GM19438 (cell line): Measurements from ENCODE around the gene NKAIN2.
"Not testable (repeated sequence)": the region's sequence is repeated elsewhere in the genome, so short reads cannot be mapped to it uniquely, and the experiment has no call there.

Experiments used
- ATAC-seq: cut with Tn5 transposase; IDR thresholded peaks from one replicate; pipeline ENCODE4 v1.9.1; 2021; ENCODE audit warnings: low read depth; ENCODE audit not compliant: unreplicated experiment

The NKAIN2 gene

DNA sequence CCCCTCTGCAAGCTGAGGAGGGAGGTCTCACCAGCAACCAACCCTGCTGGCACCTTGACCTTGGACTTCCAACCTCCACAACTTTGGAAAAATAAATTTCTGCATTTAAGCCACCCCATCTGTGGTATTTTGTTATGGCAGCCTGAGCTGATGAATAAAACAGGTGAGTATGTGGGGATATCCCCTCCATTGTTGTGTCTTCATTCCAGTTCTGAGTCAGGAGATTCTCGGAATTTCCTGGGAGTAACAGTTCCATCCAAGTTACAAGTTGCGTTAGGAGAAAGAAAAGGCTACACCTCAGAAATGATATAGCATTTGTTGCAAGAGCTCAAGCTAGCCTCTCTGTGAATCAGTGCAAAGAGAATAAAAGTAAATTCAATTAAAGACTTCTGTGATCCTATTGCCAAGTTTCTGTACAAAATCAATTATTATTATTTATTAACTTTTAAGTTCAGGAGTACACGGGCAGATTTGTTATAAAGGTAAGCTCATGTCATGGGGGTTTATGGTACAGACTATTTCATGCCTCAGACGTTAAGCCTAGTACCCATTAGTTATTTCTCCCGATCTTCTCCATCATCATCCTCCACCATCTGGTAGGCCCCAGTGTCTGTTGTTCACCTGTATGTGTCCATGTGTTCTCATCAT, 153.0 kb downstream of the NKAIN2 start:
- ATAC-seq: no peak

DNA sequence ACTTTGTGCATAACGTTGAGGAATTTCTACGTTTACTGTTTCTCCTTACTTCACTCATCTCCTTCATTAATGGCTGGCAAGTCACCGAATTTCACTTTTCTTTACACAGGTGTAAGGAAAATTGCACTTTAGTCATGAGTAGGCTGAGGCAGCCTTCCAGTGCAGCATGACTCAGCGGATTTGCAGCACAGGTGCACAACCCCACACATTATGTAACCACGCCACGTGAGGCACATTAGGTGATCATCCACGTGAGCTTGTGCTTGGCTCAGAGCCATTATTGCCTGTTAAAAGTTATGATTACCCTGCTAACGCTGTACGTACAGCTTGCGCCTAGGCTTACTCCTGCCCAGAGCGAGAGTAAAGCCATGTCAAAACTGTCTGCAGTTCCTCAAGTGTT, 158.8 kb downstream of the NKAIN2 start:
- no peak for ATAC-seq

DNA sequence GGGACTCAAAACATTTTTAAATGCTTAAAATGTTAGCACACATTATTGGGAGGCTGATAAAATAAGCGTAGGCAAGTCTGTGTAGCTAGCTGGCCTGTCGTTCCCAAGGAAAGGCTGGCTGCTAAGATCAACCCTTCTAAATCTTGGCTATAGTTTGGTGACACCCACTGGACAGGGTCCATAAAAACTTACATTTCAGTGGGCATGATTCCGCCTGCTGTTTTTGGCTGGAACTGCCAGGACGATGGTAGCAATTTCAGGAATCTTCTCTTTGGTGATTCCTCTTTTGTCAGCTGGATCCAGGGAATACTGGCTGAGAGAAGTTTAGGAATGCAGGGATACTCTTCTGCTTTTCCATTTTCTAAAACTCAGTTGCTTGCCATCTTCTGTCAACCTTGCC, 162.2 kb downstream of the NKAIN2 start:
- ATAC-seq: no peak

DNA sequence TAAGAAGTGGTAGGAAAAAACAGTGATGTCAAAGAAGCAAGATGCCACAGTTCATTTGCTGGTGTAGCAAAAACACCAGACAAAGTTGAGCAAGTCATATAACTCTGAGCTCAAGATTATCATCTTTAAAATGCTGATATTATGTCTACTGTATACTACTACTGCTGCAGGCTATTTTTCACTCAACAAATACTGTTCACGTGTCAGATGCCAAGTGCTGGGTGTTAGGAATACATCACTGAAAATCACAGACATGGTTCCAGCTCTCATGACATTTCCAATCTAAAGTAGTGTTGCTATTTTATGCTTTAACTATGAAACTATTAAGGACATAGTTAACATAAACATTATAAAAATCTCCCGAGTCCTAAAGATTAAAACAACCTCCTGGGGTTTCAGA, 163.0 kb downstream of the NKAIN2 start:
- no peak for ATAC-seq

DNA sequence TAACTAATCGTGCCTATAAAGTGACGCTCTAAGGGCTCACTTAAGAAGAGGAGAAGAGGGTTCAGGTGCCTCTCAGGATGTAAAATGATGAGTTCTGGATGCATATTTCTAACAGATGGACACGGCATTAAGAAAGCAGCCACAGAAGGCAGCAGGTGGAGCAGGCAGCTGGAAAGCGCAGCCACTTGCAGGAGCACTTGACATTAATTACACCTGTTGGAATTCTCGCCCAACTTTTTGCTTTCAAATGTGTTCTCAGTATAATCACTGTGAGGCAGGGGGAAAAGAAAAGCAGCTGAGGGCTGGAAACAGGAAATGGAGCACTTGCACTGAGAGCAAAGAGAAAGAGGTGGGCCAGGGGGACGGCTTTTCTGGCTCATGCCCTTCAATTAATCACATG, 164.2 kb downstream of the NKAIN2 start:
- no peak for ATAC-seq

DNA sequence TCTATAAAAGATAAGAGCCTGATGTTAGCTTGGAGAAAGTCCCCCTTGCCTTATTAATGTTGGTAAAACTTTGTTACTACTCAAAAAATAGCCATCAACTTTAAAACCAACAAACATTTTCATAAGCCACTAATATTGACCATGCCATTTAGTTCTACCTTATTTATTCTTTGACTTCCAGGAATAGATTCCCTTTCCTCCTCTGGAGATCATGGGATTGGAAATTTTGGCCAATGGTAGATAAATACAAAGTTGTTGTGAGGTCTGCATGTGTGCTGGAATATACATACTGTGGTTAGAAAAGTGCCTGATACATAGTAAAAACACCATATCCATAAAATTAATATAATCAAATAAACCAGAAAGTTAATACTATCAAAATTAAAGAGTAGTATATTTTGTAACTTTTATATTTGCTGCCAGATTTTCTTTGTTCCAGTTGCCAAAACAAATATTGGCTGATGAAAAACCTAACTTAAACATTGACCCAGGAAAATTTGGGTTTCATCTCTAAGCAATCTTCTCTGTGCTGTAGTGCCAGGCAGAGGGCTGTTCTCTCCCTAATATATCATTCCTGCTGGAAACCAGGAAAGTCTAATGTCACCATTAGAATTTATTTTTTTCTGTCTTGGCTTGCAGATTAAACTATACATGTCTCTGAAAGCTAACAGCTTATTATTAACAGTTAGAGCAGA, 169.1 kb downstream of the NKAIN2 start:
- no peak for ATAC-seq

DNA sequence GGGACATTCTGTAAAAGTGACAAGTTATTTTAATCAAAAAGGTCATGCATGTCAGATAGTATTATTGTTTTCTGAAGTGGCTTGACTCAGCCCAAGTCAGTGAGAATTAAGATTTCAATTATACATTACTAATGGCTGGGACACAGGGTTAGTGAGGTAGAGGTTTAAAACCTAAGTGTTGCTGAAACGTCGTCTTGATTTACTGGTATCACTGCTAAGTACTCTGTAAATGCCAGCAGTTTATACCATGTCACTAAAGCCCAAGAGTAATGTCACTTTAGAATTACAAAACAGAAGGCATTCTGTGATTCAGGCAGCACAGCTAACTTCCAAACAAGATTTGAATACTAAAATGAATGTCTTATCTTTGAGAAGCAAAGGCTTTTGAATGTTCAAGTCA, 176.6 kb downstream of the NKAIN2 start:
- ATAC-seq: no peak

DNA sequence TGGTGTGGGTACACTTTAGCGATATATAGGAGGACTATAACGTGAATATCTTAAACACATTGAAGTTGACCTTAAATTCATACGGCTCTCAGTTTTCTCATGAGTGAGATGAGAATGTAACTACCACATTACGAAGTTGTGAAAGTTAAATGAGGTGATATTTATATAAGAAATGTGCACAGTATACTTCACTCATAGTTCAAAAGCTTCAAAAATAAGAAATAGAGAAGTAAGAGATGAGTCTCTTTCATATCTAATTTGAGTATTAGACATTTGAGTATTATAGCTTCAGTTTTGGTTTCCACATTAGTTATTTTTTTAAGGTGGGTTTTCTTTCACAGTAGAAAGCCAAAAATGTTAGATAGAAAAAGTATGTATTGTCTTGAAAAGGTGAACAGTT, 183.3 kb downstream of the NKAIN2 start:
- no peak for ATAC-seq

DNA sequence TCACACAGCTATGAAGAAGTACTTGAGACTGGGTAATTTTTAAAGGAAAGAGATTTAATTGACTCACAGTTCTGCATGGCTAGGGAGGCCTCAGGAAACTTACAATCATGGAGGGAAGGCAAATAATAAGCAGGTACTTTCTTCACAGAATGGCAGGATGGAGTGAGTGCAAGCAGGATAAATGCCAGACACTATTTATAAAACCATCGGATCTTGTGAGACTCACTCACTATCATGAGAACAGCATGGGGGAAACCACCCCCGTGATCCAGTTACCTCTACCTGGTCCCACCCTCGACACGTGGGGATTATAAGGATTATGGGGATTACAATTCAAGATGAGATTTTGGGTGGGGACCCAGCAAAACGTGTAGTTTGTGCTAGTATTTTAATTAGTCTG, 186.3 kb downstream of the NKAIN2 start:
- not testable (repeated sequence) for ATAC-seq

DNA sequence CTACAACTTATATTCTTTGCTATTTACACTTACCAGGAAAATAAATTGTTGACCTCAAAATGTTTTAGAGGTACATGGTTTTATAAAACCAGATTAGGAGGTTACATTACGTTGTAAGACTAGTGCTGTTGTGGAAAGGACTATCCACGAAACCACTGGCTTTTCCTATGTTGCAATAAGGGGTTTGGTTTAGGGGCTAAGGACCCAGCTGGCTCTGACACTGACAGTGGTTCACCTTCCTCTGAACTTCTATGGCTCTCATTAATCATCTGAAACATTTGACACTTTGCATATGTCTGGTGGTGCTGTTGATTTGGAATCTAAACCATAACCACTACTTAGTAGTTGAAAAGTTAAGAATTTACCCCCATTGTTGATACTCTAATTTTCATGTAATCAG, 186.7 kb downstream of the NKAIN2 start:
- no peak for ATAC-seq

DNA sequence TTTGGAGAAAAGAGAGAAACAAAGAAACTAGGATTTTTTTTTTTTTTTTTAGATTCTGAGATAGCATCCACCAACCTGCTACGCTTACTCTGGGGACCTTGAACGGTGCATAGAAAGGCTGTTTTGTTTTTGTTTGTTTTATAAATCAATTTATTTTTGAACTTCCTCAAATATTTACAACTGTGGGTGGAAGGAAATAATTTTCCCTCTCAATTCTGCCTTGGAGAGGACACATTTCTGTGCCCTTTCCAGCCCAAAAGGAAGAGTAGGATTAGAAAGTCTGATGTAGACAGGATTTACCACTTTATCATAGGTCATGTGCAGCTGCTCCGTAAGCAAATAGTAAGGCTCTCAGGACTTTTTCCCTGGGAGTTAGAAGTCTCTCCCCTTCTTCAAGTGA, 190.5 kb downstream of the NKAIN2 start:
- no peak for ATAC-seq

DNA sequence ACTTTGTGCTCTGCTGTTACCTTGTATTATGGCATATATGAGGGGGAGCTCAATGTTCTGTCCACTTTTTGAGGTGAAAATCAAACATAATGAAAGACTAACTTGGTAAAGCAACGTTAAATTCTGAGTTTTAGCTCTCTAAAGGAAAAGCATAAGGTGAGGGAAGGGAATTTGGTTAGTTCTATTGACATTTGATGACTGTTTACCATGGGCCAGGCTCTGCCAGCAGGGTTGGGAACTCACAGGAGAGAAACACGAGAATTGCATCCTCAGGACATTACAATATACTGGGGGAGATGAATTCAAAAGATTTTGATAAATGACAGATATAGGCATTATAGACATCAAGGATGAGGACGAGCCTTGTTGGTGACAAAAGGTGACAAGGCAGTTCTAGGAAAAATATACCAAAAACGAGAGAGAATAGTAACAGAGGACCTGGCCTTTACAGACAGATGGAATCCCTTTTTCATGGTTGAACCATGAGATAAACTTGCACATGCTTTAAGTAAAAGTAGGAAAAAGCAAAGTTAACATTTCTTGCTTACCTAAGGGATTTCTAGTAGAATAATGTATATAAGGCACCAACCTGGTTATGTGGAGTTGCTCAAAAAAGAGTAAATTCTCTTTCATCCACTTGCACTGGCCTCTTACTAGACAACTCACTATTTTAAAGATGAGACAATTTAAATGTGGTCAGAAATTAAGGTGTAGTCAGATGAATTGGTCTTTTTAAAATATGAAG, 191.4 kb downstream of the NKAIN2 start:
- no peak for ATAC-seq

DNA sequence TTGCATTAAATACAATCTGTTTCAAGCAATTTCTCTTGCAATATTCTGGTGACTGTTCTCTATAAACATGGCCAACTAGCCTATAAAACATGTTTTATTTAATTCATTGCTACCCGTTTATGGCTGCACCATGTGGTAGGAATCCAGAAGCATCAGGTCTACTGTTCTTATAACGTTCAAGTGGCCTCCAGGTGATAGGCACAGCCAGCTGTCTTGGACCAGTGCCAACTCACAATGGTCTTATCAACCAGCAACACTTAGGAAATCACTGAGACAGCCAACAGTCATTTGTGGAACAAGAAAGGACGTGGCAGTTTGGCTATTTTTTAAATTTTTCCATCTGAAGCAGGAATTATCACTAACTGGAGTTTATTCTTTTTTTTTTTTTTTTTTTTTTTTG, 193.6 kb downstream of the NKAIN2 start:
- no peak for ATAC-seq

DNA sequence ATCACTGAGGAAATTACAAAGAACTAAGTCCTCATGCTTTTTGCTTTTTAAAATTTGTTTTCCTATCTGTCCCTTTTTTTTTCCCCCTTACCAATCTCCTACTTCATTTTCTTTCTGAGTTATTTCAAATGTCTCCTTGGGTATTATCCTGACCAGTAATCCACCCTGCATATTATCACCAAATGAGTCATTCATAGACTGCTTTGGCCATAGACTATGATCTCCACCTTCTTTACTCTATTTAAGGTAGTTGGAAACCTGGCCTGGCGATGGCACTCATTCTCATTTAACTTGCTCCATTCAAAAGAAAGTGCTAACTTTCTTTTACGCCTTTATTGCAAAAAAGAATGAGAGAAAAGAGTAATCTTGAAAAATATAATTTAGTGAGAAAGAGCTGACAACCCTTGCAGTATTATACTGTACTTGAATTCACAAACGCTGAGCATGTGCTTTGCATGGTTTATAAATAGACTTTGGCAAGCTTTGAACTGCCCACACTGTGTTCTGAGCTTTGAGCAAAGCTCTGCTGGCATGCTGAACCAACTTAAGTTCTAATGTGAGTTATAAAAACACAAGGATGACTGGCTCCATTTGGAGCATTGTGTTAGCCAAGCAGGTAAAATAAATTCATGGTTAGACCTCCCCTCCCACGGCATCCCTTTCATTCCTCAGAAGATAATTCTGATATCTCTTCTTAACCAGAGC, 198.9 kb downstream of the NKAIN2 start:
- no peak for ATAC-seq

DNA sequence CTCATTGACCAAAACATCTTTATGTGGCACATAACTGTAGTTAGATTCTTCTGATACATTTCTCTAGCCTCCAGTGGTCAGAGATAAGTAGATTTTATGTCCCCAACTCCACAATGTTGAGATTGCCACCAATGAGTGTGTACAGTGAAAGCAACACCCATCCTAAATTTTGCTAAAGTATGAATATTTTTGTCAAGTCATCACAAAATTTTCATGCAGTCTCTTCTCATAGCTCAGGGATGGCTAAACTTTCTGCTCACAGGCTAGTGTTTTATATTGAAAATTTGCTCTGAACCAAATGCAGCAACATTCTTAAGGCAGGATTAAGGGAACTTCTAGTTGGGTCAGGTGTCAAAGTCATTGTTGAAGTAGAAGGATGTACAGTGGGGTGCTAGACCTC, 203.6 kb downstream of the NKAIN2 start:
- ATAC-seq: no peak

DNA sequence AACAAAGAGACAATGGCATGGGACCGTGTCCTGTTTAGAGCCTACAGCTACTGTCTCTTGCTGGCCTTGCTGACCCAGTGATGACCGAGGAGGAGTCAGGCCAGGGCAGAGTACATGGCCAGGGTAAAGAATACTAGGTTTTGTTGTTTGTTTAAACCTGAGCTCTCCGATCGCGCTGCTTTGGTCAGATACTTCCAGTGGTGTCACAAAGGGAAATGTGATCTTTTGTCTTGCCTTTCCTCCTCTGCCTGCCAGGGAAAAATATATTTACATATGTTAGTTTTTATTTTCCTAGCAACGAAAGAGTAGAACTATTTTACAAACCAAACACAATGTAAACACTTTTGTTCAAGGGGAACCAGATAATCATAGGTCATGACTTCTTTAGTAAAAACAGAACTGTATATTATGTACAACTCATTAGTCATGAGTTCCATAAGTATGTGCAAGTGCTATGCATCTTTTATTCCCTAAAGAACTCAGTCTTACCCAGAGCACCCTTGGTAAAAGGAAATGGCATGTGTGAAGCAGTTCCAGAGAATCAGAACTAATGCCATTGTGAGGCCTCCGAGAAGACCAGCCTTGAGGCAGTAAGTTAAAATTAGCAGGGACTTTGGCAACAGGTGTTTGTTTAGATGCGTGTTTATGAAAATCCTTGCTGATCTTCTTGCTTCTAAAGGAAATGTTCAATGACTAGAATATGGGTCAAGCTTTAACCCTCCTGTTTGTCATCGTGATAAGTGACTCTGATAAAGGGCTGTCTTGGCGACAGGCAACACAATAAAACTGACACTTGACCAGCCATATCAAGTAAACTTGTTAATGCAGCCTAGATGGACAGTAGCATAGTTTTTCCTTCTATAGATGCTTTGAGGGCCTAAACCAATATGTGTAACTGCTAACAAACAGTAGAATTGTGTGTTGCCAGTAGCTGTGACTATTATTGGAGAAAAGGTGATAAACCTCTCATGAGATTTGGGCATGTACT, 204.6 kb downstream of the NKAIN2 start:
- ATAC-seq: no peak

DNA sequence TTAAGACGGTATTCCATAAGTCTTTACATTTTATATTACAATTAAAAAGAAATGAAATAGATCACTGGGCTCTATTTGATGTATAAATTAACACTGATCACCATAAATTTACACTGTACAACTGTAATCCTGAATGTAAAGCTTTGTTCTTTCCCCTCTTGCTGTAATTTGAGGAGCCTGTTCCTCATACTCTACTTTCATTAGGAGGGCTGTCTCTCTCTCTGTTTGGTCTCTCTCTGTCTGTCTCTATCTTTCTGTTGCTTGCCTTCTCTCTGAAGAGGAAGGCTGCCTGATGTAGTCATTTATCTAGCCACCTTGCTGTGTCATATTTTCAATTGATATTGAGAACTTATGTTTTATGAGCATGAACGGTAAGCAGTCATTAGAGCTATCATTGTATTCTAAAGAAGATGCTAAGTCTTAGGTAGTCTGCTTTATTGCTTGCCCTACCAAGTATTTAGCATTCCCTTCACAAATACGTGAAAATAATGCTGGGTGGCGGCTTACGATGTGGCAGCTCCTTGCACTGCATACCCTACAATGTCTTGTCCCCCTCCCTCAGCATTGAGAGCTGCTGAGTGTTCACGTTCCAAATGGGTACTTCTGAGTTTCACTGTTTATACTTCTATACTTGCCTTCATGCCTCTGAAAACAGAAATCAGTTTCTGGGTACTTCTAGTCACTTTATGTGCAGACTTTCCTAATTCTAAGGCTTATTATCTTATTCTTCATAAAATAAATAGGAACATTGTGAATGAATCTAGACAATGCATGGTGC, 205.5 kb downstream of the NKAIN2 start:
- ATAC-seq: no peak

DNA sequence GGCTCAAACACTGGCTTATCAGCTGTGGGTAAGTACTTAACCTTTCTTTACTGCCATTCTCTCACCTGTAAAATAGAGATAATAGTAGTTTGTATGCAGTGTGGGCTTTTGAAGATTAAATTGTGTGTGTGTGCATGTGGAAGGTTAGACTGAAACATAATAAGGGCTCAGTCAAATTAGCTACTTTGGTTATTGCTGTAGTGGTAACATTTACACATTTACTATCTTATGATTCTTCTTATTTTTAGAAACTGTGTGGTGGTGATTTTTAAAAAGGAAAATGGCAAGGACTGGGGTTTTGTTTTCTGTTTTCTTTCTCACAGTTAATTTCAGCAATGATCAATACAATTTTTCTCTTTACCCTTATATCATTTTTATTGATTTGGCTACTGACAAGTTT, 206.9 kb downstream of the NKAIN2 start:
- no peak for ATAC-seq

DNA sequence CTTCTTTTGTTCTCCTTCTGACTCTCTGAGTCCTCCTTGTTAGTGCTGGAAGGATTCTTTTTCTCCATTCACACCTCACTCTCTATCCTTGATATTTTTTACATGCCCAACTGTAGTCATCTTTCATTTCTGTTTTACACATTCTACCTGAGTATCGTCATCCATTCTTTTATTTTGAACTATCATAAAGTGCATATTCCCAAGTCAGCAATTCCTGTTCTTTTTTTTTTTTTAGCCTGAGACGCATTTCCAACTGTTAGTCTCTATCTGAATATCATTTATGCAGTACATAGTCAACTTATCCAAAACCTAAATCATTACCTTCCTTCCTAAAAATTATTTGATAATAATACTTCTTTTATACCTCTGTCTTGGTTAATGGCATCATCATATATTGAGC, 207.5 kb downstream of the NKAIN2 start:
- ATAC-seq: no peak
